A549 (cell line): ENCODE measurements around the gene PDE10A. TPM values are rescaled to one million over a fixed set of nuclear protein-coding genes. Genes with fewer than 3 reads are reported as not detected.

ENCODE experiments used
- ATAC-seq, 2 experiments: fragments of 200-7000 bp in 1 of 2; fragments of >200 bp in 1 of 2; cut with Nextera tagmentation in 1 of 2; cut with Tn5 transposase in 1 of 2; 3 replicates each; pipeline versions ENCODE4 v1.8.0 to v1.9.1; 2018 to 2020; ENCODE audit warnings: mild to moderate bottlenecking in 1 of 2, moderate library complexity in 1 of 2
- CTCF ChIA-PET: fragments of 300-600 bp; sonication (Branson Sonifier 250); formaldehyde crosslinking; extraction: SDS; loops from one replicate; lab custom pipeline; 2021; ENCODE audit warnings: antibody characterized with exemption, inconsistent platforms; lab: Yijun Ruan, JAX
- POLR2A ChIA-PET: fragments of 350-600 bp; formaldehyde crosslinking; extraction: SDS; loops from one replicate; lab custom pipeline; 2021; ENCODE audit warnings: antibody characterized with exemption, inconsistent platforms; lab: Yijun Ruan, JAX
- DNase-seq, 2 experiments: peaks; one replicate each; pipeline versions ENCODE4 v3.0.0 to v3.0.0-alpha.2; 2011 to 2016; ENCODE audit warnings: low read depth in 1 of 2, low spot score in 1 of 2
- FAIRE-seq: peaks from 2 replicates; lab custom pipeline; 2011; peaks lifted over from hg19 to GRCh38; lab: Jason Lieb, UNC
- H3K27ac ChIP-seq, 2 experiments: fragments of >200 bp; sonication (Bioruptor Twin); formaldehyde crosslinking; 3 replicates each; pipeline ENCODE4 v1.5.1; 2016 to 2017
- H3K4me1 ChIP-seq: fragments of >200 bp; sonication (Bioruptor Twin); formaldehyde crosslinking; 3 replicates; pipeline ENCODE4 v1.6.1; 2016
- H3K4me2 ChIP-seq: fragments of >200 bp; sonication (Bioruptor Twin); formaldehyde crosslinking; 3 replicates; pipeline ENCODE4 v1.6.1; 2016
- H3K4me3 ChIP-seq: fragments of >200 bp; sonication (Bioruptor Twin); formaldehyde crosslinking; 3 replicates; pipeline ENCODE4 v1.5.1; 2016
- H3K9me3 ChIP-seq: fragments of >200 bp; sonication (Bioruptor Twin); formaldehyde crosslinking; 3 replicates; pipeline ENCODE4 v1.6.1; 2016
- CBX8 ChIP-seq: fragments of 200-600 bp; sonication (generic); IDR thresholded peaks from 2 replicates; pipeline ENCODE4 v1.6.1; 2016
- CEBPB ChIP-seq, 2 experiments: fragments of >200 bp in 1 of 2; sonication (Bioruptor Twin) in 1 of 2; formaldehyde crosslinking in 1 of 2; IDR thresholded peaks; 2 replicates each; pipeline ENCODE4 v1.6.1; 2012 to 2016
- CHD2 ChIP-seq: fragments of 150-350 bp; IDR thresholded peaks from 2 replicates; pipeline ENCODE4 v1.6.1; 2014; ENCODE audit warnings: low read length; ENCODE audit not compliant: partially characterized antibody
- CHD4 ChIP-seq: fragments of 200-600 bp; sonication (generic); IDR thresholded peaks from 2 replicates; pipeline ENCODE4 v1.6.1; 2016; ENCODE audit warnings: antibody characterized with exemption, mild to moderate bottlenecking, borderline replicate concordance
- CTCF ChIP-seq: fragments of >200 bp; sonication (Bioruptor Twin); formaldehyde crosslinking; IDR thresholded peaks from 3 replicates; pipeline ENCODE4 v1.5.1; 2016
- E2F6 ChIP-seq: IDR thresholded peaks from 2 replicates; pipeline ENCODE4 v1.6.1; 2012; ENCODE audit warnings: low read depth, borderline replicate concordance
- EHMT2 ChIP-seq: fragments of 200-600 bp; sonication (generic); IDR thresholded peaks from 2 replicates; pipeline ENCODE4 v1.6.1; 2016; ENCODE audit warnings: antibody characterized with exemption, low read depth, mild to moderate bottlenecking, moderate library complexity
- EP300 ChIP-seq, 2 experiments: fragments of >200 bp; sonication (Bioruptor Twin); formaldehyde crosslinking; IDR thresholded peaks; 2 replicates in 1 of 2; 3 replicates in 1 of 2; pipeline ENCODE4 v1.6.1; 2016 to 2017
- FOXS1 ChIP-seq: fragments of 250-450 bp; sonication (Bioruptor Pico); IDR thresholded peaks from 2 replicates; pipeline ENCODE4 v1.5.0; 2020; ENCODE audit warnings: mild to moderate bottlenecking, moderate library complexity
- GATA3 ChIP-seq: IDR thresholded peaks from 2 replicates; pipeline ENCODE4 v1.6.1; 2012; ENCODE audit warnings: borderline replicate concordance
- HDAC2 ChIP-seq: fragments of 200-600 bp; sonication (generic); IDR thresholded peaks from 2 replicates; pipeline ENCODE4 v1.6.1; 2016
- HEYL ChIP-seq: fragments of 250-450 bp; sonication (Bioruptor Pico); IDR thresholded peaks from 2 replicates; pipeline ENCODE4 v1.8.0; 2021; ENCODE audit warnings: mild to moderate bottlenecking, moderate library complexity
- HMGXB4 ChIP-seq: fragments of 250-450 bp; sonication (Bioruptor Pico); IDR thresholded peaks from 2 replicates; pipeline ENCODE4 v1.5.0; 2021; ENCODE audit warnings: mild to moderate bottlenecking, moderate library complexity, borderline replicate concordance
- MAZ ChIP-seq: fragments of 150-350 bp; IDR thresholded peaks from 2 replicates; pipeline ENCODE4 v1.6.1; 2014; ENCODE audit warnings: antibody characterized with exemption, low read depth, low read length, borderline replicate concordance
- MYC ChIP-seq: IDR thresholded peaks from 2 replicates; pipeline ENCODE4 v1.6.1; 2012; ENCODE audit warnings: mild to moderate bottlenecking, inconsistent platforms, low read length, improper control_type of control experiment, borderline replicate concordance
- RAD21 ChIP-seq, 2 experiments: fragments of >200 bp in 1 of 2; sonication (Bioruptor Twin) in 1 of 2; formaldehyde crosslinking in 1 of 2; IDR thresholded peaks in 1 of 2; conservative IDR thresholded peaks in 1 of 2; 2 replicates in 1 of 2; 3 replicates in 1 of 2; pipeline ENCODE4 v1.6.1; 2012 to 2018; ENCODE audit warnings: inconsistent platforms in 1 of 2
- RARB ChIP-seq: fragments of 250-450 bp; sonication (Bioruptor Pico); IDR thresholded peaks from 2 replicates; pipeline ENCODE4 v1.8.0; 2021; ENCODE audit warnings: mild to moderate bottlenecking, moderate library complexity
- RFX5 ChIP-seq: fragments of 450-650 bp; IDR thresholded peaks from 2 replicates; pipeline ENCODE4 v1.7.1; 2014; ENCODE audit warnings: antibody characterized with exemption, mild to moderate bottlenecking, moderate library complexity
- RNF2 ChIP-seq: fragments of 200-600 bp; sonication (generic); IDR thresholded peaks from 2 replicates; pipeline ENCODE4 v1.6.1; 2016; ENCODE audit warnings: low read depth, mild to moderate bottlenecking, antibody characterized with exemption, moderate library complexity, borderline replicate concordance
- ZC3H11A ChIP-seq: fragments of 450-650 bp; IDR thresholded peaks from 2 replicates; pipeline ENCODE4 v1.6.1; 2014; ENCODE audit warnings: antibody characterized with exemption, mild to moderate bottlenecking
- ZSCAN20 ChIP-seq: fragments of 250-450 bp; sonication (Bioruptor Pico); IDR thresholded peaks from 2 replicates; pipeline ENCODE4 v1.8.0; 2022; ENCODE audit warnings: mild to moderate bottlenecking, moderate library complexity
- WGBS: methylation state at CpG from one replicate; pipeline ENCODE4 v1.1.6; 2017; ENCODE audit errors: missing lambda C conversion rate; 5-methylcytosine and 5-hydroxymethylcytosine counted together
- polyA plus RNA-seq, 4 experiments: library from polyadenylated mRNA; depleted of rRNA in 3 of 4; stranded (reverse); fragments of >200 nt; fragmentation: RNase III in 1 of 4; extraction: RNeasy Plus Mini Kit Qiagen cat#74134 plus additional on column Dnase treatment in 1 of 4; gene quantifications; 2 replicates in 3 of 4; 3 replicates in 1 of 4; pipeline ENCODE4 v1.2.3, GENCODE V29; 2011 to 2017
- TF ChIP-seq, protein P1 (sequence below): fragments of 200-600 bp; sonication (generic); IDR thresholded peaks from 2 replicates; pipeline ENCODE4 v1.6.1; 2016; ENCODE audit warnings: antibody characterized with exemption, mild to moderate bottlenecking, moderate library complexity

Gene PDE10A
- polyA plus RNA-seq, 2 of the 4 experiments (the other 2 are of a cell fraction) = 44.9 to 92.5 TPM

DNA sequence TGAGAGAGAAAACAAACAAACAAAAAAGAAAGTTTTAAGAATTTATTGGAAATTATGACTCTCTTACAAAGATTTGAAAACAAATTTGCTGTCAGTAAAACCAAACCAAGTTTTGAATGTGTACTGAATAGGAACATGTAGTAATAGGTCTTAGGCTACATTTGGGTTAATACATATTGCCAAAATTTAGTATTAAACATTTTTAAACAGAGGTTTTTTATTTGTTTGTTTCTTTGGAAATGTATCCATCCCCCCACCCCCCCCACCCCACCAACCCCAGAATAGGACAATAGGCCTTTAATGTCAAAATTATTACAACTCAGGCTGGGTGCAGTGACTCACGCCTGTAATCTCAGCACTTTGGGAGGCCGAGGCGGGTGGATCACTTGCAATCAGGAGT lies 356.1 kb downstream of the PDE10A start:
- DNase-seq (no peak), ATAC-seq (no peak), FAIRE-seq (no peak)
- ChIA-PET CTCF (interaction anchor here (0.7 kb wide), 1 partner anchor 891 kb away, joined by 3 read pairs; no protein-coding TSS in a partner anchor), POLR2A (no interaction called here)
- Histone ChIP-seq H3K4me2 (no peak overlapping the region), H3K9me3 (no peaks in the 10 kb centered on the region), H3K4me1 (no peaks in the 10 kb centered on the region), H3K4me3 (no peak overlapping the region), H3K27ac (no peak overlapping the region)
- 60% methylated on average over 3 of the region's 3 CpGs for WGBS
- TF ChIP-seq EHMT2 = no peak
- TF ChIP-seq CHD4 = no peak
- no peak for TF ChIP-seq HDAC2
- TF ChIP-seq CHD2 = no peak
- TF ChIP-seq, protein P1, sequence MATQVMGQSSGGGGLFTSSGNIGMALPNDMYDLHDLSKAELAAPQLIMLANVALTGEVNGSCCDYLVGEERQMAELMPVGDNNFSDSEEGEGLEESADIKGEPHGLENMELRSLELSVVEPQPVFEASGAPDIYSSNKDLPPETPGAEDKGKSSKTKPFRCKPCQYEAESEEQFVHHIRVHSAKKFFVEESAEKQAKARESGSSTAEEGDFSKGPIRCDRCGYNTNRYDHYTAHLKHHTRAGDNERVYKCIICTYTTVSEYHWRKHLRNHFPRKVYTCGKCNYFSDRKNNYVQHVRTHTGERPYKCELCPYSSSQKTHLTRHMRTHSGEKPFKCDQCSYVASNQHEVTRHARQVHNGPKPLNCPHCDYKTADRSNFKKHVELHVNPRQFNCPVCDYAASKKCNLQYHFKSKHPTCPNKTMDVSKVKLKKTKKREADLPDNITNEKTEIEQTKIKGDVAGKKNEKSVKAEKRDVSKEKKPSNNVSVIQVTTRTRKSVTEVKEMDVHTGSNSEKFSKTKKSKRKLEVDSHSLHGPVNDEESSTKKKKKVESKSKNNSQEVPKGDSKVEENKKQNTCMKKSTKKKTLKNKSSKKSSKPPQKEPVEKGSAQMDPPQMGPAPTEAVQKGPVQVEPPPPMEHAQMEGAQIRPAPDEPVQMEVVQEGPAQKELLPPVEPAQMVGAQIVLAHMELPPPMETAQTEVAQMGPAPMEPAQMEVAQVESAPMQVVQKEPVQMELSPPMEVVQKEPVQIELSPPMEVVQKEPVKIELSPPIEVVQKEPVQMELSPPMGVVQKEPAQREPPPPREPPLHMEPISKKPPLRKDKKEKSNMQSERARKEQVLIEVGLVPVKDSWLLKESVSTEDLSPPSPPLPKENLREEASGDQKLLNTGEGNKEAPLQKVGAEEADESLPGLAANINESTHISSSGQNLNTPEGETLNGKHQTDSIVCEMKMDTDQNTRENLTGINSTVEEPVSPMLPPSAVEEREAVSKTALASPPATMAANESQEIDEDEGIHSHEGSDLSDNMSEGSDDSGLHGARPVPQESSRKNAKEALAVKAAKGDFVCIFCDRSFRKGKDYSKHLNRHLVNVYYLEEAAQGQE = no peak
- no peak for TF ChIP-seq RAD21 (conservative IDR thresholded peaks at IDR 0.05 in 1 of 2, IDR thresholded peaks at IDR 0.05 in 1 of 2)
- no peak for TF ChIP-seq RARB (CRISPR knock-in tag)
- no peak for TF ChIP-seq HMGXB4
- TF ChIP-seq EP300 (IDR thresholded peaks at IDR 0.05) = no peak
- TF ChIP-seq E2F6 = no peak
- TF ChIP-seq MYC = no peak
- TF ChIP-seq CTCF = no peak

- H3K27ac ChIP-seq = no peak overlapping the region
- H3K4me2 ChIP-seq = no peak overlapping the region
- no peaks in the 10 kb centered on the region for H3K9me3 ChIP-seq
- TF ChIP-seq CEBPB (IDR thresholded peaks at IDR 0.05) (no peak), FOXS1 (CRISPR knock-in tag) (no peak), HEYL (no peak), EP300 (IDR thresholded peaks at IDR 0.05) (no peak), RARB (CRISPR knock-in tag) (no peak), MAZ (no peak), RNF2 (no peak), MYC (no peak), RFX5 (no peak), CBX8 (no peak), ZSCAN20 (CRISPR knock-in tag) (no peak), GATA3 (no peak), ZC3H11A (no peak)
- ATAC-seq (no peak), DNase-seq (no peak), FAIRE-seq (no peak)
- no peak overlapping the region for H3K4me3 ChIP-seq
- WGBS = 72% methylated on average over 21 of the region's 38 CpGs
- no peaks in the 10 kb centered on the region for H3K4me1 ChIP-seq
- ChIA-PET POLR2A (interaction anchor here (0.6 kb wide), 1 partner anchor 92 kb away, joined by 3 read pairs; no protein-coding TSS in a partner anchor), CTCF (no interaction called here)
Measured at GRCh38 chr6:165301372-165302246, 361.4 kb downstream of the PDE10A start.
